Right lobe of liver (tissue), 6 donors: ENCODE measurements around the gene MAGIX. TPM values are rescaled to one million over a fixed set of nuclear protein-coding genes. Genes with fewer than 3 reads are reported as not detected.

Experiments used
- ATAC-seq, 4 donors: fragments of 200-7000 bp; cut with Tn5 transposase; one replicate each; pipeline ENCODE4 v1.9.1; 2020; ENCODE audit warnings: mild to moderate bottlenecking in 4 of 4, moderate library complexity in 4 of 4
- DNase-seq, 3 donors: peaks; one replicate each; pipeline ENCODE4 v3.0.0-alpha.2; 2020
- H3K27ac ChIP-seq, 3 donors: fragments of 200-600 bp; one replicate each; pipeline ENCODE4 v1.8.0; 2022
- H3K27me3 ChIP-seq, 2 donors: fragments of 200-600 bp; one replicate each; pipeline ENCODE4 v1.8.0; 2022
- H3K36me3 ChIP-seq, 4 donors: fragments of 200-600 bp; sonication (generic) in 1 of 4; one replicate each; pipeline versions ENCODE4 v1.5.1 to v1.8.0; 2017 to 2022; ENCODE audit warnings: control low read depth in 1 of 4
- H3K4me1 ChIP-seq, 4 donors: fragments of 200-600 bp; sonication (generic) in 1 of 4; one replicate each; pipeline versions ENCODE4 v1.5.1 to v1.8.0; 2017 to 2022; ENCODE audit warnings: control low read depth in 1 of 4
- H3K4me3 ChIP-seq, 3 donors: fragments of 200-600 bp; one replicate each; pipeline ENCODE4 v1.8.0; 2022
- H3K9me3 ChIP-seq, 4 donors: fragments of 200-600 bp; sonication (generic) in 1 of 4; one replicate each; pipeline versions ENCODE4 v1.5.1 to v1.8.0; 2017 to 2022; ENCODE audit warnings: control low read depth in 1 of 4
- CTCF ChIP-seq, 4 donors: fragments of 200-600 bp in 3 of 4; fragments of 450-650 bp in 1 of 4; IDR thresholded peaks; one replicate each; pipeline versions ENCODE4 v1.5.1 to v1.8.0; 2016 to 2022; ENCODE audit warnings: antibody characterized with exemption in 4 of 4, mild to moderate bottlenecking in 2 of 4
- POLR2A ChIP-seq: fragments of 450-650 bp; IDR thresholded peaks from one replicate; pipeline ENCODE4 v1.6.1; 2017; ENCODE audit warnings: antibody characterized with exemption, mild to moderate bottlenecking
- WGBS: methylation state at CpG from one replicate; pipeline ENCODE4 v1.1.6; 2018; ENCODE audit warnings: low coverage, low lambda C conversion rate; ENCODE audit not compliant: insufficient coverage; ENCODE audit errors: missing lambda C conversion rate; 5-methylcytosine and 5-hydroxymethylcytosine counted together
- intact Hi-C, 2 donors: fragments of 100-400 bp; cut with DNase I; formaldehyde crosslinking; loops; one replicate each; pipeline versions ENCODE4 v1.11.2 to v1.14.1; 2022
- small RNA-seq, 2 experiments: library from RNA; depleted of rRNA; stranded (forward); fragments of <200 nt; gene quantifications; one replicate each; pipeline ENCODE3, GENCODE V24; 2016
- total RNA-seq, 6 experiments: library from RNA; depleted of rRNA in 2 of 6; stranded (reverse); fragments of >200 nt in 2 of 6; fragmentation: NEBNext Ultra II Directional in 3 of 6; extraction: Animal tissue kit (Norgen Biotek cat#: 25700) in 3 of 6; gene quantifications; one replicate each; pipeline versions ENCODE4 v1.1.0 to v1.2.4, GENCODE V29; 2016 to 2023
- donor health status: DM: no; HTN: yes; CAD: no.
- donor health status: DM: no; HTN: no; CAD: no.
- donor health status: DM: no; HTN: no; CAD: no.
- donor health status: DM: no; HTN: yes; CAD: no.
- donor health status: DM: no; HTN: yes; CAD: no.

MAGIX gene
- total RNA-seq, 6 experiments from 2014 or later, result 8.8 to 24.0 (median 18.4) TPM

- no peak overlapping the region for H3K4me3 ChIP-seq
- H3K27me3 ChIP-seq, result no peaks in the 10 kb centered on the region
- TF ChIP-seq CTCF (IDR thresholded peaks at IDR 0.05) (no peak), POLR2A (no peak)
- intact Hi-C loops, result no loop called here
- H3K27ac ChIP-seq, result no peak overlapping the region
- DNase-seq, result no peak
- H3K36me3 ChIP-seq, result no peaks in the 10 kb centered on the region
- H3K4me1 ChIP-seq, result no peaks in the 10 kb centered on the region
- no peak for ATAC-seq
- WGBS, result 27% methylated on average over 1 of the region's 1 CpG
- H3K9me3 ChIP-seq, result no peaks in the 10 kb centered on the region
Measured at GRCh38 chrX:49212861-49213260, 50.3 kb downstream of the MAGIX start.

GRCh38 chrX:49214416-49214815 is 51.9 kb downstream of the MAGIX start:
- intact Hi-C loops, result no loop called here
- Histone ChIP-seq H3K36me3 (no peaks in the 10 kb centered on the region), H3K27ac (no peak overlapping the region), H3K4me3 (no peak overlapping the region), H3K9me3 (no peaks in the 10 kb centered on the region), H3K27me3 (no peaks in the 10 kb centered on the region), H3K4me1 (no peaks in the 10 kb centered on the region)
- TF ChIP-seq CTCF (IDR thresholded peaks at IDR 0.05), result no peak
- no peak for TF ChIP-seq POLR2A
- no peak for ATAC-seq
- 70% methylated on average over 2 of the region's 2 CpGs for WGBS
- DNase-seq, result no peak

GRCh38 chrX:49214996-49215526 is 52.5 kb downstream of the MAGIX start:
- Histone ChIP-seq H3K9me3 (no peaks in the 10 kb centered on the region), H3K27ac (no peak overlapping the region), H3K4me3 (no peak overlapping the region), H3K27me3 (no peaks in the 10 kb centered on the region), H3K36me3 (no peaks in the 10 kb centered on the region), H3K4me1 (no peaks in the 10 kb centered on the region)
- 71% methylated on average over 8 of the region's 14 CpGs for WGBS
- TF ChIP-seq POLR2A (no peak), CTCF (IDR thresholded peaks at IDR 0.05) (no peak)
- DNase-seq (no peak), ATAC-seq (no peak)
- intact Hi-C loops, result no loop called here

Small RNA genes lying within 50 kb of the gene (small RNA-seq; reads per million reads assigned to genes)
- gene RN7SL262P, result 0 reads per million in 2 experiments

Other genes with a start within 250 kb of the MAGIX start
- gene PIM2, start 243.7 kb upstream of the MAGIX start, total RNA-seq, result 1 to 10 TPM; 1.7 to 8.8 (median 6.8) TPM
- 10 to 100 TPM; 14.4 to 24.1 (median 21.6) TPM for gene OTUD5, start 205.2 kb upstream of the MAGIX start, total RNA-seq
- gene KCND1, start 190.9 kb upstream of the MAGIX start, total RNA-seq, result 1 to 10 TPM in 1 of 6 experiments, under 1 TPM in 5; 0.31 to 1.2 (median 0.46) TPM
- 10 to 100 TPM; 15.3 to 32.1 (median 22.0) TPM for gene GRIPAP1, start 160.5 kb upstream of the MAGIX start, total RNA-seq
- gene TFE3, start 119.4 kb upstream of the MAGIX start, total RNA-seq, result 10 to 100 TPM; 14.9 to 43.3 (median 23.3) TPM
- 10 to 100 TPM in 1 of 6 experiments, 1 to 10 TPM in 5; 3.3 to 12.1 (median 4.5) TPM for gene CCDC120, start 103.8 kb upstream of the MAGIX start, total RNA-seq
- 10 to 100 TPM in 1 of 6 experiments, 1 to 10 TPM in 5; 3.1 to 11.2 (median 5.1) TPM for gene PRAF2, start 88.8 kb upstream of the MAGIX start, total RNA-seq
- gene WDR45, start 82.9 kb upstream of the MAGIX start, total RNA-seq, result 10 to 100 TPM; 31.8 to 65.2 (median 47.9) TPM
- 10 to 100 TPM in 3 of 6 experiments, 1 to 10 TPM in 3; 9.3 to 14.9 (median 10.2) TPM for gene GPKOW, start 39.0 kb upstream of the MAGIX start, total RNA-seq
- 10 to 100 TPM in 4 of 6 experiments, 1 to 10 TPM in 2; 7.4 to 24.4 (median 14.5) TPM for gene PLP2, start 9.1 kb downstream of the MAGIX start, total RNA-seq
- gene PRICKLE3, start 23.6 kb downstream of the MAGIX start, total RNA-seq, result 1 to 10 TPM; 3.8 to 6.4 (median 5.0) TPM
- under 1 TPM in 5 of 6 experiments, not detected in 1; 0.12 to 0.39 (median 0.27) TPM for gene SYP, start 37.4 kb downstream of the MAGIX start, total RNA-seq
- under 1 TPM in 1 of 6 experiments, not detected in 5; 0.06 TPM for gene CACNA1F, start 70.6 kb downstream of the MAGIX start, total RNA-seq
- 10 to 100 TPM in 1 of 6 experiments, 1 to 10 TPM in 5; 7.7 to 10.9 (median 8.7) TPM for gene CCDC22, start 72.7 kb downstream of the MAGIX start, total RNA-seq
- gene FOXP3, start 102.0 kb downstream of the MAGIX start, total RNA-seq, result 1 to 10 TPM in 1 of 6 experiments, under 1 TPM in 5; 0.18 to 1.2 (median 0.32) TPM
- gene PPP1R3F, start 107.0 kb downstream of the MAGIX start, total RNA-seq, result 1 to 10 TPM; 1.6 to 4.0 (median 2.2) TPM
- not detected for gene GAGE10, start 140.9 kb downstream of the MAGIX start, total RNA-seq
- not detected for gene GAGE12J, start 159.3 kb downstream of the MAGIX start, total RNA-seq
- not detected for gene GAGE13, start 168.8 kb downstream of the MAGIX start, total RNA-seq